Measurements from ENCODE around the gene EGFL6.
"Not testable (repeated sequence)": the region's sequence is repeated elsewhere in the genome, so short reads cannot be mapped to it uniquely, and the experiment has no call there.

Gene EGFL6

GRCh38 chrX:13673016-13673415 is 103.6 kb downstream of the EGFL6 start:
- Histone ChIP-seq H3K27me3 (ENCODE audit: control insufficient read depth in 5 of 5, insufficient read depth in 4 of 5, low read length in 5 of 5) (peaks cover 0 to 6% (median 3%) of the 10 kb centered on the region in 5 donors), H3K27ac (ENCODE audit: low read depth, low read length) (no peak overlapping the region), H3K4me3 (ENCODE audit: low read depth in 1 of 5, low read length in 5 of 5) (no peak overlapping the region), H3K9ac (ENCODE audit: low read length in 5 of 5) (no peak overlapping the region), H3K36me3 (ENCODE audit: control insufficient read depth in 5 of 5, insufficient read depth in 5 of 5, low read length in 5 of 5) (no peaks in the 10 kb centered on the region), H3K9me3 (ENCODE audit: control insufficient read depth in 5 of 5, low read length in 5 of 5) (no peaks in the 10 kb centered on the region), H3K4me1 (ENCODE audit: control insufficient read depth in 5 of 5, insufficient read depth in 5 of 5, low read length in 5 of 5) (peaks cover 0 to 6% (median 2%) of the 10 kb centered on the region in 5 donors)

- H3K9ac ChIP-seq (ENCODE audit: low read length in 5 of 5) = no peak overlapping the region
- no peaks in the 10 kb centered on the region for H3K9me3 ChIP-seq (ENCODE audit: control insufficient read depth in 5 of 5, low read length in 5 of 5)
- peaks cover 0 to 2% (median 0%) of the 10 kb centered on the region in 5 donors for H3K36me3 ChIP-seq (ENCODE audit: control insufficient read depth in 5 of 5, insufficient read depth in 5 of 5, low read length in 5 of 5)
- peaks cover 0 to 6% (median 0%) of the 10 kb centered on the region in 5 donors for H3K4me1 ChIP-seq (ENCODE audit: control insufficient read depth in 5 of 5, insufficient read depth in 5 of 5, low read length in 5 of 5)
- H3K27ac ChIP-seq (ENCODE audit: low read depth, low read length) = no peak overlapping the region
- no peak overlapping the region for H3K4me3 ChIP-seq (ENCODE audit: low read depth in 1 of 5, low read length in 5 of 5)
- peaks cover 0 to 6% (median 0%) of the 10 kb centered on the region in 5 donors for H3K27me3 ChIP-seq (ENCODE audit: control insufficient read depth in 5 of 5, insufficient read depth in 4 of 5, low read length in 5 of 5)
These were observed 107.5 kb downstream of the EGFL6 start for GRCh38 chrX:13676885-13677284.

GRCh38 chrX:13679700-13680099 is 110.3 kb downstream of the EGFL6 start:
- not testable (repeated sequence) for H3K4me3 ChIP-seq (ENCODE audit: low read depth in 1 of 5, low read length in 5 of 5); H3K27me3 ChIP-seq (ENCODE audit: control insufficient read depth in 5 of 5, insufficient read depth in 4 of 5, low read length in 5 of 5); H3K9ac ChIP-seq (ENCODE audit: low read length in 5 of 5); H3K27ac ChIP-seq (ENCODE audit: low read depth, low read length); H3K4me1 ChIP-seq (ENCODE audit: control insufficient read depth in 5 of 5, insufficient read depth in 5 of 5, low read length in 5 of 5); H3K36me3 ChIP-seq (ENCODE audit: control insufficient read depth in 5 of 5, insufficient read depth in 5 of 5, low read length in 5 of 5); H3K9me3 ChIP-seq (ENCODE audit: control insufficient read depth in 5 of 5, low read length in 5 of 5)

GRCh38 chrX:13681595-13681994 is 112.2 kb downstream of the EGFL6 start:
- Histone ChIP-seq H3K27me3 (ENCODE audit: control insufficient read depth in 5 of 5, insufficient read depth in 4 of 5, low read length in 5 of 5) (peaks cover 0 to 4% (median 0%) of the 10 kb centered on the region in 5 donors), H3K9ac (ENCODE audit: low read length in 5 of 5) (no peak overlapping the region), H3K36me3 (ENCODE audit: control insufficient read depth in 5 of 5, insufficient read depth in 5 of 5, low read length in 5 of 5) (peaks cover 0 to 2% (median 0%) of the 10 kb centered on the region in 5 donors), H3K4me3 (ENCODE audit: low read depth in 1 of 5, low read length in 5 of 5) (no peak overlapping the region), H3K4me1 (ENCODE audit: control insufficient read depth in 5 of 5, insufficient read depth in 5 of 5, low read length in 5 of 5) (peaks cover 0 to 6% (median 0%) of the 10 kb centered on the region in 5 donors), H3K27ac (ENCODE audit: low read depth, low read length) (no peak overlapping the region), H3K9me3 (ENCODE audit: control insufficient read depth in 5 of 5, low read length in 5 of 5) (no peaks in the 10 kb centered on the region)
